Stimulated activated CD4-positive, alpha-beta T cell treated with anti-CD3 and anti-CD28 coated beads, TNF-alpha, amount 100 ng/mL, for 48 hours (primary cell): ENCODE data around the gene TPP1.

Experiments used
- DNase-seq, 3 donors: peaks; one replicate each; pipeline ENCODE4 v3.0.0-alpha.2; 2020; ENCODE audit warnings: low read depth in 3 of 3

Gene TPP1

GRCh38 chr11:6611092-6611962, 7.9 kb downstream of the TPP1 start:
- no peak for DNase-seq

- DNase-seq = no peak
Observed at GRCh38 chr11:6610591-6610990, 8.6 kb downstream of the TPP1 start.

GRCh38 chr11:6609502-6610015, 9.7 kb downstream of the TPP1 start:
- no peak for DNase-seq

GRCh38 chr11:6608726-6609501, 10.3 kb downstream of the TPP1 start:
- no peak for DNase-seq

- DNase-seq = no peak
Observed at GRCh38 chr11:6608011-6608410, 11.2 kb downstream of the TPP1 start.

- DNase-seq = no peak
Observed at GRCh38 chr11:6607190-6607795, 11.9 kb downstream of the TPP1 start.

- DNase-seq = no peak
Observed at GRCh38 chr11:6606471-6607189, 12.6 kb downstream of the TPP1 start.

- DNase-seq = no peak
Observed at GRCh38 chr11:6604790-6605189, 14.4 kb downstream of the TPP1 start.

- DNase-seq = no peak
Observed at GRCh38 chr11:6604081-6604626, 15.1 kb downstream of the TPP1 start.

- DNase-seq = peak; percentile 77 to 83 (median 78)
Observed at GRCh38 chr11:6603287-6604080, 15.7 kb downstream of the TPP1 start, which contains the start of the genes ILK and RRP8. TSS of gene ILK (plus strand) at chr11:6603774. CDS start at chr11:6604272, 498 bp downstream. TSS of gene RRP8 (minus strand) at chr11:6603616. CDS start at chr11:6603502, 114 bp downstream.

- no peak for DNase-seq
Observed at GRCh38 chr11:6602096-6602940, 16.9 kb downstream of the TPP1 start.

GRCh38 chr11:6601041-6601461, 18.2 kb downstream of the TPP1 start:
- DNase-seq = no peak

GRCh38 chr11:6599881-6600390, 19.3 kb downstream of the TPP1 start:
- DNase-seq = no peak

- no peak for DNase-seq
Observed at GRCh38 chr11:6599449-6599848, 19.8 kb downstream of the TPP1 start.

- no peak for DNase-seq
Observed at GRCh38 chr11:6598555-6598954, 20.7 kb downstream of the TPP1 start.

- no peak for DNase-seq
Observed at GRCh38 chr11:6596239-6596877, 22.9 kb downstream of the TPP1 start.

- DNase-seq = no peak
Observed at GRCh38 chr11:6594142-6594768, 25.0 kb downstream of the TPP1 start.

GRCh38 chr11:6588018-6588417, 31.2 kb downstream of the TPP1 start:
- DNase-seq = no peak
